ENCODE measurements around the gene CEP70.

The CEP70 gene

GRCh38 chr3:138473391-138473790 lies 120.7 kb downstream of the CEP70 start:
- DNase-seq (ENCODE audit: insufficient read length, low spot score) (no peak), FAIRE-seq (no peak)
- TF ChIP-seq TAF1 (IDR thresholded peaks at IDR 0.05; ENCODE audit: low read depth, low read length) (no peak), POLR2AphosphoS5 (IDR thresholded peaks at IDR 0.05; ENCODE audit: low read depth, low read length) (no peak), POLR2A (IDR thresholded peaks at IDR 0.05; ENCODE audit: low read depth, low read length) (no peak), POU2F2 (IDR thresholded peaks at IDR 0.05; ENCODE audit: low read depth, low read length) (no peak), PAX5 (IDR thresholded peaks at IDR 0.05; ENCODE audit: insufficient read depth, low read length, severe bottlenecking) (no peak), SPI1 (IDR thresholded peaks at IDR 0.05; ENCODE audit: low read depth, low read length) (no peak)

GRCh38 chr3:138472141-138472825 lies 121.8 kb downstream of the CEP70 start:
- no peak for FAIRE-seq
- no peak for TF ChIP-seq POLR2AphosphoS5 (IDR thresholded peaks at IDR 0.05; ENCODE audit: low read depth, low read length)
- no peak for TF ChIP-seq PAX5 (IDR thresholded peaks at IDR 0.05; ENCODE audit: insufficient read depth, low read length, severe bottlenecking)
- TF ChIP-seq POU2F2 (IDR thresholded peaks at IDR 0.05; ENCODE audit: low read depth, low read length): no peak
- TF ChIP-seq POLR2A (IDR thresholded peaks at IDR 0.05; ENCODE audit: low read depth, low read length): no peak
- TF ChIP-seq TAF1 (IDR thresholded peaks at IDR 0.05; ENCODE audit: low read depth, low read length): no peak
- TF ChIP-seq SPI1 (IDR thresholded peaks at IDR 0.05; ENCODE audit: low read depth, low read length): no peak
- no peak for DNase-seq (ENCODE audit: insufficient read length, low spot score)

- FAIRE-seq: no peak
- TF ChIP-seq TAF1 (IDR thresholded peaks at IDR 0.05; ENCODE audit: low read depth, low read length) (no peak), PAX5 (IDR thresholded peaks at IDR 0.05; ENCODE audit: insufficient read depth, low read length, severe bottlenecking) (no peak), SPI1 (IDR thresholded peaks at IDR 0.05; ENCODE audit: low read depth, low read length) (no peak), POLR2AphosphoS5 (IDR thresholded peaks at IDR 0.05; ENCODE audit: low read depth, low read length) (no peak), POU2F2 (IDR thresholded peaks at IDR 0.05; ENCODE audit: low read depth, low read length) (no peak), POLR2A (IDR thresholded peaks at IDR 0.05; ENCODE audit: low read depth, low read length) (no peak)
These were observed 122.6 kb downstream of the CEP70 start for GRCh38 chr3:138471481-138471880.

GRCh38 chr3:138470687-138471086 lies 123.4 kb downstream of the CEP70 start:
- no peak for DNase-seq (ENCODE audit: insufficient read length, low spot score)
- FAIRE-seq: no peak
- TF ChIP-seq TAF1 (IDR thresholded peaks at IDR 0.05; ENCODE audit: low read depth, low read length): no peak
- no peak for TF ChIP-seq POU2F2 (IDR thresholded peaks at IDR 0.05; ENCODE audit: low read depth, low read length)
- no peak for TF ChIP-seq POLR2A (IDR thresholded peaks at IDR 0.05; ENCODE audit: low read depth, low read length)
- TF ChIP-seq POLR2AphosphoS5 (IDR thresholded peaks at IDR 0.05; ENCODE audit: low read depth, low read length): no peak
- no peak for TF ChIP-seq PAX5 (IDR thresholded peaks at IDR 0.05; ENCODE audit: insufficient read depth, low read length, severe bottlenecking)
- TF ChIP-seq SPI1 (IDR thresholded peaks at IDR 0.05; ENCODE audit: low read depth, low read length): no peak

More at GRCh38 chr3:138471481-138471880, 122.6 kb downstream of the CEP70 start:
- DNase-seq (ENCODE audit: insufficient read length, low spot score): no peak

GRCh38 chr3:138469874-138470273 lies 124.2 kb downstream of the CEP70 start:
- TF ChIP-seq PAX5 (IDR thresholded peaks at IDR 0.05; ENCODE audit: insufficient read depth, low read length, severe bottlenecking): no peak
- TF ChIP-seq SPI1 (IDR thresholded peaks at IDR 0.05; ENCODE audit: low read depth, low read length): no peak
- no peak for TF ChIP-seq POLR2AphosphoS5 (IDR thresholded peaks at IDR 0.05; ENCODE audit: low read depth, low read length)
- no peak for TF ChIP-seq TAF1 (IDR thresholded peaks at IDR 0.05; ENCODE audit: low read depth, low read length)
- no peak for TF ChIP-seq POU2F2 (IDR thresholded peaks at IDR 0.05; ENCODE audit: low read depth, low read length)
- TF ChIP-seq POLR2A (IDR thresholded peaks at IDR 0.05; ENCODE audit: low read depth, low read length): no peak
- no peak for DNase-seq (ENCODE audit: insufficient read length, low spot score)
- FAIRE-seq: no peak

GRCh38 chr3:138468886-138469285 lies 125.2 kb downstream of the CEP70 start:
- DNase-seq (ENCODE audit: insufficient read length, low spot score) (no peak), FAIRE-seq (no peak)
- TF ChIP-seq POLR2A (IDR thresholded peaks at IDR 0.05; ENCODE audit: low read depth, low read length): no peak
- TF ChIP-seq TAF1 (IDR thresholded peaks at IDR 0.05; ENCODE audit: low read depth, low read length): no peak

GRCh38 chr3:138468451-138468850 lies 125.6 kb downstream of the CEP70 start:
- no peak for FAIRE-seq
- no peak for DNase-seq (ENCODE audit: insufficient read length, low spot score)
- no peak for TF ChIP-seq PAX5 (IDR thresholded peaks at IDR 0.05; ENCODE audit: insufficient read depth, low read length, severe bottlenecking)
- no peak for TF ChIP-seq SPI1 (IDR thresholded peaks at IDR 0.05; ENCODE audit: low read depth, low read length)
- no peak for TF ChIP-seq TAF1 (IDR thresholded peaks at IDR 0.05; ENCODE audit: low read depth, low read length)
- TF ChIP-seq POU2F2 (IDR thresholded peaks at IDR 0.05; ENCODE audit: low read depth, low read length): no peak
- TF ChIP-seq POLR2AphosphoS5 (IDR thresholded peaks at IDR 0.05; ENCODE audit: low read depth, low read length): no peak
- no peak for TF ChIP-seq POLR2A (IDR thresholded peaks at IDR 0.05; ENCODE audit: low read depth, low read length)

- TF ChIP-seq PAX5 (IDR thresholded peaks at IDR 0.05; ENCODE audit: insufficient read depth, low read length, severe bottlenecking): no peak
- TF ChIP-seq POLR2A (IDR thresholded peaks at IDR 0.05; ENCODE audit: low read depth, low read length): no peak
- no peak for TF ChIP-seq TAF1 (IDR thresholded peaks at IDR 0.05; ENCODE audit: low read depth, low read length)
- no peak for TF ChIP-seq SPI1 (IDR thresholded peaks at IDR 0.05; ENCODE audit: low read depth, low read length)
- no peak for TF ChIP-seq POU2F2 (IDR thresholded peaks at IDR 0.05; ENCODE audit: low read depth, low read length)
- no peak for TF ChIP-seq POLR2AphosphoS5 (IDR thresholded peaks at IDR 0.05; ENCODE audit: low read depth, low read length)
- no peak for FAIRE-seq
- DNase-seq (ENCODE audit: insufficient read length, low spot score): no peak
These were observed 126.1 kb downstream of the CEP70 start for GRCh38 chr3:138467931-138468330.

- FAIRE-seq (no peak), DNase-seq (ENCODE audit: insufficient read length, low spot score) (no peak)
- TF ChIP-seq POLR2A (IDR thresholded peaks at IDR 0.05; ENCODE audit: low read depth, low read length) (no peak), POU2F2 (IDR thresholded peaks at IDR 0.05; ENCODE audit: low read depth, low read length) (no peak), PAX5 (IDR thresholded peaks at IDR 0.05; ENCODE audit: insufficient read depth, low read length, severe bottlenecking) (no peak), POLR2AphosphoS5 (IDR thresholded peaks at IDR 0.05; ENCODE audit: low read depth, low read length) (no peak), TAF1 (IDR thresholded peaks at IDR 0.05; ENCODE audit: low read depth, low read length) (no peak), SPI1 (IDR thresholded peaks at IDR 0.05; ENCODE audit: low read depth, low read length) (no peak)
These were observed 128.1 kb downstream of the CEP70 start for GRCh38 chr3:138465925-138466324.

- TF ChIP-seq PAX5 (IDR thresholded peaks at IDR 0.05; ENCODE audit: insufficient read depth, low read length, severe bottlenecking): no peak
- TF ChIP-seq TAF1 (IDR thresholded peaks at IDR 0.05; ENCODE audit: low read depth, low read length): no peak
- no peak for TF ChIP-seq SPI1 (IDR thresholded peaks at IDR 0.05; ENCODE audit: low read depth, low read length)
- TF ChIP-seq POLR2A (IDR thresholded peaks at IDR 0.05; ENCODE audit: low read depth, low read length): no peak
- TF ChIP-seq POLR2AphosphoS5 (IDR thresholded peaks at IDR 0.05; ENCODE audit: low read depth, low read length): no peak
- no peak for TF ChIP-seq POU2F2 (IDR thresholded peaks at IDR 0.05; ENCODE audit: low read depth, low read length)
- no peak for DNase-seq (ENCODE audit: insufficient read length, low spot score)
- no peak for FAIRE-seq
These were observed 128.6 kb downstream of the CEP70 start for GRCh38 chr3:138465451-138465850.
